Epithelial cell of esophagus (primary cell): ENCODE data around the gene CTBP2.
"Not testable (repeated sequence)": the region's sequence is repeated elsewhere in the genome, so short reads cannot be mapped to it uniquely, and the experiment has no call there.

Experiments used
- DNase-seq: peaks from one replicate; pipeline ENCODE4 v3.0.0; 2010; ENCODE audit warnings: low read depth
- H3K4me3 ChIP-seq: 2 replicates; pipeline ENCODE4 v1.5.1; 2011; ENCODE audit warnings: mild to moderate bottlenecking, low read length, control low read depth
- CTCF ChIP-seq: IDR thresholded peaks from 2 replicates; pipeline ENCODE4 v1.5.1; 2011; ENCODE audit warnings: low read depth, mild to moderate bottlenecking, low read length, control low read depth, inconsistent platforms; ENCODE audit not compliant: insufficient read depth; ENCODE audit errors: missing control alignments

CTBP2 gene

GRCh38 chr10:125169279-125169678 lies 8.9 kb upstream of the CTBP2 start:
- H3K4me3 ChIP-seq = no peak overlapping the region
- DNase-seq = no peak
- no peak for TF ChIP-seq CTCF

GRCh38 chr10:125166658-125167057 lies 6.3 kb upstream of the CTBP2 start:
- no peak for DNase-seq
- no peak for TF ChIP-seq CTCF

GRCh38 chr10:125165584-125166573 lies 5.5 kb upstream of the CTBP2 start:
- no peak for TF ChIP-seq CTCF
- no peak overlapping the region for H3K4me3 ChIP-seq
- DNase-seq = no peak

More at GRCh38 chr10:125166658-125167057, 6.3 kb upstream of the CTBP2 start:
- no peak overlapping the region for H3K4me3 ChIP-seq

- DNase-seq = no peak
- no peak overlapping the region for H3K4me3 ChIP-seq
- TF ChIP-seq CTCF = no peak
These were observed 4.1 kb upstream of the CTBP2 start for GRCh38 chr10:125164421-125164820.

GRCh38 chr10:125163803-125164202 lies 3.4 kb upstream of the CTBP2 start:
- TF ChIP-seq CTCF = no peak
- no peak overlapping the region for H3K4me3 ChIP-seq
- DNase-seq = no peak

GRCh38 chr10:125163312-125163711 lies 2.9 kb upstream of the CTBP2 start:
- H3K4me3 ChIP-seq, DNase-seq: not testable (repeated sequence)

- H3K4me3 ChIP-seq = peak overlapping the region; percentile 56
- no peak for DNase-seq
- no peak for TF ChIP-seq CTCF
These were observed 2.0 kb upstream of the CTBP2 start for GRCh38 chr10:125162120-125162931.
